Uterus (tissue), 4 donors: ENCODE measurements around the gene CILP2. TPM values are rescaled to one million over a fixed set of nuclear protein-coding genes. Genes with fewer than 3 reads are reported as not detected.

ENCODE experiments used
- DNase-seq, 2 donors: peaks; one replicate each; pipeline ENCODE4 v3.0.0-alpha.2; 2019 to 2020
- H3K27ac ChIP-seq, 2 donors: fragments of 200-600 bp; sonication (generic); 1 replicate in 1 of 2; 2 replicates in 1 of 2; pipeline ENCODE4 v1.5.1; 2016 to 2018
- H3K27me3 ChIP-seq, 2 donors: fragments of 200-600 bp; sonication (generic); one replicate each; pipeline ENCODE4 v1.5.1; 2018 to 2019; ENCODE audit warnings: control low read depth in 1 of 2
- H3K36me3 ChIP-seq, 2 donors: fragments of 200-600 bp; sonication (generic); one replicate each; pipeline ENCODE4 v1.5.1; 2019; ENCODE audit warnings: control low read depth in 1 of 2
- H3K4me1 ChIP-seq, 2 donors: fragments of 200-600 bp; sonication (generic); one replicate each; pipeline ENCODE4 v1.5.1; 2018 to 2019; ENCODE audit warnings: control low read depth in 1 of 2
- H3K4me3 ChIP-seq, 2 donors: fragments of 200-600 bp; sonication (generic); 1 replicate in 1 of 2; 2 replicates in 1 of 2; pipeline ENCODE4 v1.5.1; 2018 to 2019; ENCODE audit warnings: mild to moderate bottlenecking in 1 of 2
- H3K9me3 ChIP-seq, 2 donors: fragments of 200-600 bp; sonication (generic); one replicate each; pipeline ENCODE4 v1.5.1; 2019; ENCODE audit warnings: control low read depth in 1 of 2
- CTCF ChIP-seq, 4 experiments: fragments of 200-600 bp in 2 of 4; fragments of 450-650 bp in 2 of 4; sonication (generic) in 2 of 4; IDR thresholded peaks; one replicate each; pipeline ENCODE4 v1.5.1; 2016 to 2019; ENCODE audit warnings: antibody characterized with exemption in 4 of 4, mild to moderate bottlenecking in 2 of 4, moderate library complexity in 1 of 4
- POLR2A ChIP-seq, 2 donors: fragments of 450-650 bp; IDR thresholded peaks; one replicate each; pipeline ENCODE4 v1.6.1; 2016; ENCODE audit warnings: antibody characterized with exemption in 2 of 2, mild to moderate bottlenecking in 1 of 2, moderate library complexity in 1 of 2
- intact Hi-C: fragments of 100-400 bp; cut with DNase I; formaldehyde crosslinking; loops from one replicate; pipeline ENCODE4 v1.15.1; 2023; ENCODE audit warnings: low total_unique reads
- total RNA-seq, 4 donors: library from RNA; depleted of rRNA in 3 of 4; stranded (reverse); fragments of >200 nt in 3 of 4; gene quantifications; one replicate each; pipeline versions ENCODE4 v1.1.0 to v1.2.4, GENCODE V29; 2014 to 2023
- donor health status: DM: yes; HTN: yes; CAD: no.

Gene CILP2
- total RNA-seq, 4 donors from 2014 or later = 0.15 to 1.2 TPM; not detected in 2

GRCh38 chr19:19575411-19575810, 37.3 kb downstream of the CILP2 start:
- no peak overlapping the region for H3K4me3 ChIP-seq
- no peak overlapping the region for H3K27ac ChIP-seq
- H3K36me3 ChIP-seq = no peaks in the 10 kb centered on the region
- DNase-seq = no peak
- H3K9me3 ChIP-seq = no peaks in the 10 kb centered on the region
- intact Hi-C loops = no loop called here
- H3K4me1 ChIP-seq = no peaks in the 10 kb centered on the region
- no peaks in the 10 kb centered on the region for H3K27me3 ChIP-seq
- TF ChIP-seq POLR2A (IDR thresholded peaks at IDR 0.05) = no peak
- TF ChIP-seq CTCF (IDR thresholded peaks at IDR 0.05) = no peak

- no peak for DNase-seq
- H3K27ac ChIP-seq = no peak overlapping the region
- no peaks in the 10 kb centered on the region for H3K36me3 ChIP-seq
- H3K4me1 ChIP-seq = no peaks in the 10 kb centered on the region
- TF ChIP-seq POLR2A (IDR thresholded peaks at IDR 0.05) (no peak), CTCF (IDR thresholded peaks at IDR 0.05) (no peak)
- no peaks in the 10 kb centered on the region for H3K9me3 ChIP-seq
- intact Hi-C loops = no loop called here
- no peak overlapping the region for H3K4me3 ChIP-seq
- no peaks in the 10 kb centered on the region for H3K27me3 ChIP-seq
These were observed 40.2 kb downstream of the CILP2 start for GRCh38 chr19:19578252-19578651.

GRCh38 chr19:19579533-19580361, 41.7 kb downstream of the CILP2 start:
- no peaks in the 10 kb centered on the region for H3K4me1 ChIP-seq
- no peaks in the 10 kb centered on the region for H3K9me3 ChIP-seq
- intact Hi-C loops = no loop called here
- H3K4me3 ChIP-seq = no peak overlapping the region
- no peaks in the 10 kb centered on the region for H3K36me3 ChIP-seq
- H3K27ac ChIP-seq = no peak overlapping the region
- no peak for TF ChIP-seq CTCF (IDR thresholded peaks at IDR 0.05)
- TF ChIP-seq POLR2A (IDR thresholded peaks at IDR 0.05) = no peak
- H3K27me3 ChIP-seq = no peaks in the 10 kb centered on the region
- DNase-seq = no peak

- no peaks in the 10 kb centered on the region for H3K9me3 ChIP-seq
- intact Hi-C loops = no loop called here
These were observed 42.4 kb downstream of the CILP2 start for GRCh38 chr19:19580418-19580817.

More at GRCh38 chr19:19580418-19580817, 42.4 kb downstream of the CILP2 start:
- Histone ChIP-seq H3K4me3 (no peak overlapping the region), H3K4me1 (no peaks in the 10 kb centered on the region), H3K36me3 (no peaks in the 10 kb centered on the region), H3K27me3 (no peaks in the 10 kb centered on the region), H3K27ac (no peak overlapping the region)
- TF ChIP-seq CTCF (IDR thresholded peaks at IDR 0.05) = no peak
- TF ChIP-seq POLR2A (IDR thresholded peaks at IDR 0.05) = no peak
- DNase-seq = no peak
